CD14-positive monocyte (primary cell): ENCODE measurements around the gene SUGCT. TPM values are rescaled to one million over a fixed set of nuclear protein-coding genes. Genes with fewer than 3 reads are reported as not detected.

ENCODE experiments used
- DNase-seq, 3 donors: peaks; one replicate each; pipeline ENCODE4 v3.0.0-alpha.2; 2011 to 2022
- H2AFZ ChIP-seq: 2 replicates; pipeline ENCODE4 v1.6.0; 2012; ENCODE audit warnings: mild to moderate bottlenecking, low read depth, low read length, inconsistent platforms; ENCODE audit not compliant: insufficient read depth, poor library complexity, severe bottlenecking
- H3K27ac ChIP-seq, 2 donors: 1 replicate in 1 of 2; 2 replicates in 1 of 2; pipeline ENCODE4 v1.5.1; 2012 to 2013; ENCODE audit warnings: low read length in 2 of 2, control low read depth in 1 of 2, inconsistent platforms in 1 of 2, low read depth in 1 of 2, mild to moderate bottlenecking in 1 of 2
- H3K27me3 ChIP-seq, 2 donors: one replicate each; pipeline versions ENCODE4 v1.6.0 to v1.6.1; 2011 to 2013; ENCODE audit warnings: low read length in 2 of 2; ENCODE audit not compliant: control insufficient read depth in 2 of 2, insufficient read depth in 2 of 2
- H3K36me3 ChIP-seq, 2 donors: replicated peaks in 1 of 2; 1 replicate in 1 of 2; 2 replicates in 1 of 2; pipeline versions ENCODE4 v1.5.1 to v1.6.1; 2012 to 2013; ENCODE audit warnings: low read length in 2 of 2, control low read depth in 1 of 2, inconsistent platforms in 1 of 2, mild to moderate bottlenecking in 1 of 2; ENCODE audit not compliant: insufficient read depth in 2 of 2, control insufficient read depth in 1 of 2
- H3K4me1 ChIP-seq, 2 donors: 1 replicate in 1 of 2; 2 replicates in 1 of 2; pipeline versions ENCODE4 v1.5.1 to v1.6.1; 2012 to 2013; ENCODE audit warnings: low read length in 2 of 2, control low read depth in 1 of 2, inconsistent platforms in 1 of 2, mild to moderate bottlenecking in 1 of 2, moderate library complexity in 1 of 2; ENCODE audit not compliant: insufficient read depth in 2 of 2, control insufficient read depth in 1 of 2
- H3K4me2 ChIP-seq: replicated peaks from 2 replicates; pipeline ENCODE3; 2012; ENCODE audit warnings: low read length, moderate library complexity, mild to moderate bottlenecking; ENCODE audit not compliant: poor library complexity, severe bottlenecking; ENCODE audit errors: extremely low read depth
- H3K4me3 ChIP-seq, 3 experiments: fragments of 200-600 bp in 1 of 3; sonication (generic) in 1 of 3; replicated peaks in 1 of 3; 1 replicate in 2 of 3; 2 replicates in 1 of 3; pipeline ENCODE4 v1.5.1; 2011 to 2013; ENCODE audit warnings: low read length in 3 of 3, mild to moderate bottlenecking in 3 of 3, control low read depth in 2 of 3, low read depth in 2 of 3, inconsistent platforms in 1 of 3, moderate library complexity in 1 of 3
- H3K79me2 ChIP-seq: 2 replicates; pipeline ENCODE4 v1.6.0; 2012; ENCODE audit warnings: mild to moderate bottlenecking, control low read depth, inconsistent platforms, low read length, moderate library complexity; ENCODE audit not compliant: insufficient read depth
- H3K9ac ChIP-seq: 2 replicates; pipeline ENCODE4 v1.6.0; 2017; ENCODE audit warnings: low read length, mild to moderate bottlenecking; ENCODE audit not compliant: insufficient read depth, poor library complexity, severe bottlenecking
- H3K9me3 ChIP-seq, 2 donors: replicated peaks in 1 of 2; 1 replicate in 1 of 2; 2 replicates in 1 of 2; pipeline versions ENCODE4 v1.5.1 to v1.6.1; 2012 to 2013; ENCODE audit warnings: low read length in 2 of 2, control low read depth in 1 of 2; ENCODE audit not compliant: control insufficient read depth in 1 of 2, insufficient read depth in 1 of 2
- H4K20me1 ChIP-seq: 2 replicates; pipeline ENCODE4 v1.6.0; 2012; ENCODE audit warnings: mild to moderate bottlenecking, low read length, control low read depth, moderate library complexity; ENCODE audit not compliant: insufficient read depth
- H3K27ac Mint-ChIP-seq, 7 donors: one replicate each; pipeline ENCODE4 v1.8.0; 2020; ENCODE audit warnings: mild to moderate bottlenecking in 7 of 7, mixed read lengths in 7 of 7, moderate library complexity in 6 of 7, inconsistent platforms in 2 of 7
- H3K27me3 Mint-ChIP-seq, 3 donors: one replicate each; pipeline ENCODE4 v1.8.0; 2021 to 2022; ENCODE audit warnings: low read depth in 3 of 3, mild to moderate bottlenecking in 3 of 3, mixed read lengths in 3 of 3, moderate library complexity in 3 of 3, inconsistent platforms in 1 of 3
- H3K36me3 Mint-ChIP-seq, 2 donors: one replicate each; pipeline ENCODE4 v1.8.0; 2020; ENCODE audit warnings: mixed read lengths in 2 of 2, inconsistent platforms in 1 of 2, mild to moderate bottlenecking in 1 of 2
- H3K4me1 Mint-ChIP-seq: one replicate; pipeline ENCODE4 v1.8.0; 2020; ENCODE audit warnings: mild to moderate bottlenecking, mixed read lengths
- H3K4me3 Mint-ChIP-seq, 2 donors: one replicate each; pipeline ENCODE4 v1.8.0; 2020; ENCODE audit warnings: mild to moderate bottlenecking in 2 of 2, mixed read lengths in 2 of 2, moderate library complexity in 1 of 2
- H3K9me3 Mint-ChIP-seq, 7 donors: one replicate each; pipeline ENCODE4 v1.8.0; 2020 to 2022; ENCODE audit warnings: mixed read lengths in 7 of 7, mild to moderate bottlenecking in 6 of 7, moderate library complexity in 6 of 7, inconsistent platforms in 2 of 7
- CTCF ChIP-seq: fragments of 200-600 bp; IDR thresholded peaks from one replicate; pipeline ENCODE4 v1.8.0; 2022; ENCODE audit warnings: antibody characterized with exemption, mild to moderate bottlenecking
- WGBS: methylation state at CpG from one replicate; pipeline ENCODE4 v1.1.5; 2013; ENCODE audit warnings: missing lambda C conversion rate; ENCODE audit not compliant: insufficient coverage; 5-methylcytosine and 5-hydroxymethylcytosine counted together
- intact Hi-C, 2 donors: fragments of 100-400 bp; cut with micrococcal nuclease; formaldehyde crosslinking; loops; one replicate each; pipeline versions ENCODE4 v1.15.0 to v1.15.1; 2023
- polyA plus RNA-seq, 3 donors: library from polyadenylated mRNA; depleted of rRNA in 1 of 3; unstranded in 2 of 3; stranded (reverse) in 1 of 3; fragments of 300-500 nt in 2 of 3; fragments of >200 nt in 1 of 3; fragmentation: Illumina TruSeq in 2 of 3; gene quantifications; 1 replicate in 2 of 3; 2 replicates in 1 of 3; pipeline ENCODE4 v1.2.3, GENCODE V29; 2012 to 2021

The SUGCT gene
- polyA plus RNA-seq, 3 donors, result not detected

- no peak overlapping the region for H3K4me3 ChIP-seq
- peaks cover 3 to 4% of the 10 kb centered on the region in 2 donors for H3K9me3 ChIP-seq
- H3K9ac ChIP-seq, result no peak overlapping the region
- H3K36me3 ChIP-seq, result no peaks in the 10 kb centered on the region
- no peaks in the 10 kb centered on the region for H3K4me1 ChIP-seq
- intact Hi-C loops, result no loop called here
- H3K79me2 ChIP-seq, result no peaks in the 10 kb centered on the region
- Mint-ChIP-seq H3K36me3 (no peaks in the 10 kb centered on the region), H3K27me3 (peaks cover 0 to 1% (median 0%) of the 10 kb centered on the region in 3 donors), H3K4me3 (no peak overlapping the region), H3K4me1 (no peaks in the 10 kb centered on the region), H3K9me3 (peaks cover 7 to 24% (median 15%) of the 10 kb centered on the region in 7 donors), H3K27ac (no peak overlapping the region)
- no peak for TF ChIP-seq CTCF
- 100% methylated on average over 1 of the region's 6 CpGs for WGBS
- H4K20me1 ChIP-seq, result no peaks in the 10 kb centered on the region
- H3K4me2 ChIP-seq, result no peak overlapping the region
- no peak for DNase-seq
- H3K27me3 ChIP-seq, result no peaks in the 10 kb centered on the region
- H2AFZ ChIP-seq, result no peak overlapping the region
- H3K27ac ChIP-seq, result no peak overlapping the region
These were observed 303.3 kb downstream of the SUGCT start for GRCh38 chr7:40437936-40438634.

DNA sequence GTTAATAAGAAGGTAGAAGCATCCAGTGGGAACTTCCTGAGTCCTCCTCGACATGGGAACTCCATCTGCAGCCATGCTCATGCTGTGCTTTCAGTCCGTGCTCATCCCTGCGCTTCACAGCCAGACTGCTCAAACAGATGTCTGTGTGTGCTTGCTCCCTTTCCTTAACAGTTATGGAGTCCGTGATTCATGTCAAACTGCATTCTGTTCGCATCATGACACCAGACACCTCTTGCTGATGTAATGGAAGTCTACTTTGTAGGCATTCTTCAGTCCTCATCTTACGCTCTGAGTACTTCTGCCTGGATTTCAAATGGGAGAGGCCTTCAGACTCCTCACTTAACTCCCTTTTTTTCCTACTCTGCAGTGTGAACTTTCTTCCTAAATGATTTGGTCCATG, 304.9 kb downstream of the SUGCT start:
- intact Hi-C loops, result no loop called here
- 100% methylated on average over 2 of the region's 6 CpGs for WGBS
- H3K27me3 Mint-ChIP-seq, result no peaks in the 10 kb centered on the region

More for the DNA sequence above, 304.9 kb downstream of the SUGCT start:
- no peaks in the 10 kb centered on the region for H3K79me2 ChIP-seq
- no peaks in the 10 kb centered on the region for H4K20me1 ChIP-seq
- no peak overlapping the region for H3K4me2 ChIP-seq
- no peaks in the 10 kb centered on the region for H3K36me3 ChIP-seq
- H3K4me3 ChIP-seq, result no peak overlapping the region
- Mint-ChIP-seq H3K9me3 (peaks cover 9 to 21% (median 14%) of the 10 kb centered on the region in 7 donors), H3K27ac (no peak overlapping the region), H3K4me1 (no peaks in the 10 kb centered on the region), H3K4me3 (no peak overlapping the region), H3K36me3 (no peaks in the 10 kb centered on the region)
- H3K9me3 ChIP-seq, result peaks cover 3 to 4% of the 10 kb centered on the region in 2 donors
- H3K27ac ChIP-seq, result no peak overlapping the region
- H3K9ac ChIP-seq, result no peak overlapping the region
- DNase-seq, result no peak
- no peak for TF ChIP-seq CTCF
- no peaks in the 10 kb centered on the region for H3K27me3 ChIP-seq
- no peak overlapping the region for H2AFZ ChIP-seq
- H3K4me1 ChIP-seq, result no peaks in the 10 kb centered on the region
